ENCODE measurements around the gene EGFLAM.
"Not testable (repeated sequence)": the region's sequence is repeated elsewhere in the genome, so short reads cannot be mapped to it uniquely, and the experiment has no call there.

EGFLAM gene

DNA sequence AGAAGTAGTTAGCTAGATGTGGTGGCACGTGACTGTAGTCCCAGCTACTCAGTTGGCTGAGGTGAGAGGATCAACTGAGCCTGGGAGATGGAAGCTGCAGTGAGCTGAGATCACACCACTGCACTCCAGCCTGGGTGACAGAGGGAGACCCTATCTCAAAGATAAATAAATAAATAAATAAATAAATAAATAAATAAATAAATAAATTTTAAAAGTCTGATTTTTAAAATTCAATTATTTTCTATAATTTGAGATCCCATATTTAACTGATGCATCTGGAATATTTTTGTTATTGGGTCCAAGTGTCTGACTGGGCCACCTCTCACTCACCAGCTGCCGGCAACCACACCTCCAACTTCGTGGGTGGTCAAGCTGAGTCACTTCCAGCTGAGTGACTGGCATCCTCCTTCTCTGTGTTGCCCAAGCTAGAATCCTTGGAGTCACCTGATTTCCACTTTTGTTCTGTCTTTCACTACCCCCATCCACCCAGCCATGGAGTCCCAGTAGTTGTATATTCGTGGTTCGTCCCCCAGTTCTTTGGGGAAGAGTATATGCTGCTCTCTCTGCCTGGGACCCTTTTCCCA, 70.9 kb downstream of the EGFLAM start:
- Histone ChIP-seq H3K27me3 (replicated peaks) (no peaks in the 10 kb centered on the region), H3K4me3 (ENCODE audit: low read depth, low read length) (no peak overlapping the region), H3K36me3 (replicated peaks) (no peaks in the 10 kb centered on the region), H3K27ac (no peak overlapping the region)
- peak; percentile 36 for DNase-seq
- in situ Hi-C loops (cut with HindIII; ENCODE audit: low pct_ligation_motif_present, low sequenced_read_pairs), result no loop called here
- TF ChIP-seq, protein P1, sequence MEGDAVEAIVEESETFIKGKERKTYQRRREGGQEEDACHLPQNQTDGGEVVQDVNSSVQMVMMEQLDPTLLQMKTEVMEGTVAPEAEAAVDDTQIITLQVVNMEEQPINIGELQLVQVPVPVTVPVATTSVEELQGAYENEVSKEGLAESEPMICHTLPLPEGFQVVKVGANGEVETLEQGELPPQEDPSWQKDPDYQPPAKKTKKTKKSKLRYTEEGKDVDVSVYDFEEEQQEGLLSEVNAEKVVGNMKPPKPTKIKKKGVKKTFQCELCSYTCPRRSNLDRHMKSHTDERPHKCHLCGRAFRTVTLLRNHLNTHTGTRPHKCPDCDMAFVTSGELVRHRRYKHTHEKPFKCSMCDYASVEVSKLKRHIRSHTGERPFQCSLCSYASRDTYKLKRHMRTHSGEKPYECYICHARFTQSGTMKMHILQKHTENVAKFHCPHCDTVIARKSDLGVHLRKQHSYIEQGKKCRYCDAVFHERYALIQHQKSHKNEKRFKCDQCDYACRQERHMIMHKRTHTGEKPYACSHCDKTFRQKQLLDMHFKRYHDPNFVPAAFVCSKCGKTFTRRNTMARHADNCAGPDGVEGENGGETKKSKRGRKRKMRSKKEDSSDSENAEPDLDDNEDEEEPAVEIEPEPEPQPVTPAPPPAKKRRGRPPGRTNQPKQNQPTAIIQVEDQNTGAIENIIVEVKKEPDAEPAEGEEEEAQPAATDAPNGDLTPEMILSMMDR (IDR thresholded peaks at IDR 0.05; ENCODE audit: low read depth, low read length, missing control alignments), result no peak

DNA sequence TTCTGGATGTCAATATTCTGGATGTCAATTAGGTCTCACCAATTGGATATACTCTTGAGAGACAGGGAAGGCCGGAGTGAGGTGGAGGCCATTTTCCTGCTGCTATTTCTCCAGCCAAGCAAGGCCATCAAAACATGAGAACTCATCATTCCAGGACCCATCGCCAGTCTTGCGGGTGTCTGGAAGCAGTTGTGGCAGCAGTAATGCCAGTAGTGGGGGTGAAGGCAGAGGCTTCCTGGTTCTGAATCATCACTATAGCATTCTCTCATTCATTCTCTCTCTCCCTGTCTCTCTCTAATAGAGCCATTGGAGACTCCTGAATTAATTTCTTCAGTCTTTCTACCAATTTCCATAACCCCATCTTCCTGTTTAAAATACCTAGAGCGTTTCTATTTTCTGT, 71.8 kb downstream of the EGFLAM start:
- no peak overlapping the region for H3K27ac ChIP-seq
- peak; percentile 38 for DNase-seq
- TF ChIP-seq, protein P1 (IDR thresholded peaks at IDR 0.05; ENCODE audit: low read depth, low read length, missing control alignments), result no peak
- H3K27me3 ChIP-seq (replicated peaks), result no peaks in the 10 kb centered on the region
- in situ Hi-C loops (cut with HindIII; ENCODE audit: low pct_ligation_motif_present, low sequenced_read_pairs), result no loop called here
- H3K4me3 ChIP-seq (ENCODE audit: low read depth, low read length), result no peak overlapping the region
- H3K36me3 ChIP-seq (replicated peaks), result no peaks in the 10 kb centered on the region

DNA sequence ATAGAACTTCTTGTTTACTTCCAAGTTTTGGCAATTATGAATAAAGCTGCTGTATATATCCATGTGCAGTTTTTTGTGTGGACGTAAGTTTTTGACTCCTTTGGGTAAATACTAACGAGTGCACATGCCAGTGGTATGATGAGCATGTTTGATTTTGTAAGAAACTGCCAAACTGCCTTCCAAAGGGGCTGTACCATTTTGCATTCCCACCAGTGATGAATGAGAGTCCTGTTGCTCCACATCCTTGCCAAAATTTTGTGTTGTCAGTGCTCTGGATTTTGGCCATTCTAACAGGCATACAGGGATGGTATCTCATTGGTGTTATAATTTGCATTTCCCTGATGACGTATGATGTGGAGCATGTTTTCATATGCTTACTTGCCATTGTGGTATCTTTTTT, 73.5 kb downstream of the EGFLAM start:
- H3K4me3 ChIP-seq (ENCODE audit: low read depth, low read length), result no peak overlapping the region
- TF ChIP-seq, protein P1 (IDR thresholded peaks at IDR 0.05; ENCODE audit: low read depth, low read length, missing control alignments), result no peak
- H3K27ac ChIP-seq, result no peak overlapping the region
- no peak for DNase-seq
- in situ Hi-C loops (cut with HindIII; ENCODE audit: low pct_ligation_motif_present, low sequenced_read_pairs), result no loop called here
- H3K27me3 ChIP-seq (replicated peaks), result no peaks in the 10 kb centered on the region
- no peaks in the 10 kb centered on the region for H3K36me3 ChIP-seq (replicated peaks)

DNA sequence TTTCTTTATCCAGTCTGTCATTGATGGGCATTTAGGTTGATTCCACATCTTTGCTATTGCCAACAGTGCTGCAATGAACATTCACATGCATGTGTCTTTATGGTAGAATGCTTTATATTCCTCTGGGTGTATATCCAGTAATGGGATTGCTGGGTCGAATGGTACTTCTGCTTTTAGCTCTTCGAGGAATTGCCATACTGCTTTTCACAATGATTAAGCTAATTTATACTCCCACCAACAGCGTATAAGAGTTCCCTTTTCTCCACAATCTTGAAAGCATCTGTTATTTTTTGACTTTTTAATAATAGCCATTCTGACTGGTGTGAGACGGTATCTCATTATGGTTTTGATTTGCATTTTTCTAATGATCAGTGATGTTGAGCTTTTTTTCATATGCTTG, 74.8 kb downstream of the EGFLAM start:
- H3K4me3 ChIP-seq (ENCODE audit: low read depth, low read length); H3K27ac ChIP-seq; DNase-seq; in situ Hi-C loops (cut with HindIII; ENCODE audit: low pct_ligation_motif_present, low sequenced_read_pairs); H3K27me3 ChIP-seq (replicated peaks); H3K36me3 ChIP-seq (replicated peaks): not testable (repeated sequence)

DNA sequence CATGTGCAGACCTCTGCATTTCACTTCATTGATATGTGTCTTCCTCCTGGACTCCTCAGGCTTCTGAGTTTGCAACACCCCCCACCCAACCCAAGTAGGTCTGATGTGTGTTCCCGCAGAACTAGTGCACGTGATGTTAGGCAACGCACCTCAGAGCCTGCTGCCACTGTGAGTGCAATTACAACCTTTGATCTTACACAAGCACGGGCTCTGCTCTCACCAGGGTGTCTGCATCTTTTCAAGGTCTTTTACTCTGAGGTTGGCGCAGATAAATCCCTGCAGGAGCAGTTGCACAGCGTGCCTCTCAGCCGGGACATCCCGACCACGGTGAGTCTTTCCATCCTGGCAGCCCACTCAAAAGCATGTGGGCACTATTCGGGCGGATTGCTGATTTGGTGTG, 80.1 kb downstream of the EGFLAM start:
- H3K36me3 ChIP-seq (replicated peaks), result no peaks in the 10 kb centered on the region
- no peak overlapping the region for H3K4me3 ChIP-seq (ENCODE audit: low read depth, low read length)
- no peak overlapping the region for H3K27ac ChIP-seq
- no peaks in the 10 kb centered on the region for H3K27me3 ChIP-seq (replicated peaks)
- TF ChIP-seq, protein P1 (IDR thresholded peaks at IDR 0.05; ENCODE audit: low read depth, low read length, missing control alignments), result no peak
- DNase-seq, result no peak
- in situ Hi-C loops (cut with HindIII; ENCODE audit: low pct_ligation_motif_present, low sequenced_read_pairs), result no loop called here

DNA sequence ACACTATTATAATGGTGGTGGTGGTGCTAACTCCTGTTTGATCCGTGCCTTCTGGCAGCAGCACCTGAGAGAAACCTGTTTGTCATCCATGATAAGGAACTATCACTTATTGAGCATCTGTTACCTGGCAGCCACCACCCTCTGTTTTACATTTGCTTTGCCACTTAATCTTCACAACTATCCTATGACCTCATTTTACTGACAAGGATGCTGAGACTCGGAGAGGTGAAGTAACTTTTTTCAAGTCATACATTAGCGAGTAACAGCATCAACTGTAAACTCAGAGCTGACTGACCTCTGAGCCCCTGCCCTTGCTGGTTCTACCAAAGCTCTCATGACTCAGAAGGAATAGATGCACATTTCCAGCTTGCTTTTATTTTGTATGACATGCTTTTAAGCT, 81.1 kb downstream of the EGFLAM start:
- H3K36me3 ChIP-seq (replicated peaks), result no peaks in the 10 kb centered on the region
- no peaks in the 10 kb centered on the region for H3K27me3 ChIP-seq (replicated peaks)
- H3K4me3 ChIP-seq (ENCODE audit: low read depth, low read length), result no peak overlapping the region
- in situ Hi-C loops (cut with HindIII; ENCODE audit: low pct_ligation_motif_present, low sequenced_read_pairs), result no loop called here
- DNase-seq, result peak; percentile 29
- TF ChIP-seq, protein P1 (IDR thresholded peaks at IDR 0.05; ENCODE audit: low read depth, low read length, missing control alignments), result no peak
- H3K27ac ChIP-seq, result no peak overlapping the region

All from brain microvascular endothelial cell (primary cell).